ENCODE results near the gene VKORC1.

The VKORC1 gene

DNA sequence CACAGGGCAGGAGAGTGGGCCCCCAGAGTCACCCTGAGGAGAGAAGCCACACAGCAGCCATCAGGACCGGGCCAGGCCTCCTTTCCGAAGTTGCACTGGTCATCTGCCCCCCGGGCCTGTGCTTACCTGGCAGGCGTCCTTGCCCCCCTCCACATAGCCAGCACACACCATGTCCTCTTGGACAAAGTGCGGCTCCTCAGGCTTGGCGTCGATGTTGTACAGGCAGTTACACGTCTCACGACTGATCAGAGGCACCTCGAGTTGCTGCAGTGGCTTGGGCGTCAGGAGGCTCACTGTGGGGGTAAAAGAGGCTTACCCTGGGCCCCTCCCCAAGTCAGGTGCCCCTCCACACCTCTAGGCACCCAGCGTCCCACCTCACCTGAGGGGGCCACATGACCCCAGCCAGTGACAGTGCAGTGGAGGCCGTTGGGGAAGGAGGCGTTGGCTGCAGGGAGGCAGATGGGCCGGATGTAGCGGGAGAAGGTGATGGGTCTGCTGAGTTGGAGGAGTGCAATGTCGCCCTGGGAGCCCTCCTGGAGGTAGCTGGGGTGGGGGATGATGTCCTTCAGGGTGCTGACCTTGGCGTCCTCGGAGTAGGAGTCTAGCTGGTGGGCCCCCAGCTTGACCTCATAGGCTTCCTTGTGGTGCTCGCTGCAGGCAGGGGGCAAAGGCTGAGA lies 37.8 kb upstream of the VKORC1 start:
- Histone ChIP-seq H2AFZ (no peak overlapping the region), H3K9me3 (ENCODE audit: control insufficient read depth, low read length) (no peaks in the 10 kb centered on the region), H3K4me3 (ENCODE audit: low read depth, low read length) (no peak overlapping the region), H3K36me3 (ENCODE audit: control insufficient read depth, insufficient read depth, low read length) (no peaks in the 10 kb centered on the region), H3K27ac (no peak overlapping the region), H3K79me2 (peaks cover 11% of the 10 kb centered on the region), H3K9ac (no peak overlapping the region), H3K4me2 (ENCODE audit: low read length) (no peak overlapping the region), H3K4me1 (peaks cover 40% of the 10 kb centered on the region), H3K27me3 (ENCODE audit: control insufficient read depth, insufficient read depth, low read length) (no peaks in the 10 kb centered on the region)
- TF ChIP-seq CTCF (IDR thresholded peaks at IDR 0.05) = no peak

- no peak overlapping the region for H3K4me2 ChIP-seq (ENCODE audit: low read length)
- no peaks in the 10 kb centered on the region for H3K27me3 ChIP-seq (ENCODE audit: control insufficient read depth, insufficient read depth, low read length)
- no peak overlapping the region for H3K4me3 ChIP-seq (ENCODE audit: low read depth, low read length)
- H2AFZ ChIP-seq = no peak overlapping the region
- no peak overlapping the region for H3K9ac ChIP-seq
- no peak overlapping the region for H3K27ac ChIP-seq
- peaks cover 40% of the 10 kb centered on the region for H3K4me1 ChIP-seq
- TF ChIP-seq CTCF (IDR thresholded peaks at IDR 0.05) = no peak
- H3K9me3 ChIP-seq (ENCODE audit: control insufficient read depth, low read length) = no peaks in the 10 kb centered on the region
- no peaks in the 10 kb centered on the region for H3K36me3 ChIP-seq (ENCODE audit: control insufficient read depth, insufficient read depth, low read length)
- H3K79me2 ChIP-seq = peaks cover 15% of the 10 kb centered on the region
These were observed 37.3 kb upstream of the VKORC1 start for GRCh38 chr16:31131841-31132271.

DNA sequence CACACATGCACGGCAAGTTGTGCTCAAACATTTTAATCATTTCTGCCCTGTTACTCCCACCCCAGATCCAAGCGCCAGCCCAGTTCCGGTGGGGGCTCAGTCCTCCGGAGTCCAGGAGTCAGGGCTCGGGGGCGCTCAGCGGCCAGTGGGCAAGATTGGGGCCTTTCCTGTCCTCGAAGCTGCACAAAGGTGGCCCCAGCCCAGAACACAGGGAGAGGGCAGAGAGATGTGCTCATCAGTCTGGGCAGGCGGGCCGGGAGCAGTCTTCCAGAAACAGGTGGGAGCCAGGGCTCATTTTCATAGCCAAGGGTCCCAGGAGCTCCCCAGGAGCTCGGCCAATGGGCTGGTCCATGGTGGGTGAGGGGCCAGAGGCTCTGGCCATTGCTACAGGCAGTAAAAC lies 36.8 kb upstream of the VKORC1 start:
- no peak overlapping the region for H2AFZ ChIP-seq
- H3K9me3 ChIP-seq (ENCODE audit: control insufficient read depth, low read length) = no peaks in the 10 kb centered on the region
- H3K27me3 ChIP-seq (ENCODE audit: control insufficient read depth, insufficient read depth, low read length) = no peaks in the 10 kb centered on the region
- peak overlapping the region; percentile 23 for H3K4me3 ChIP-seq (ENCODE audit: low read depth, low read length)
- H3K36me3 ChIP-seq (ENCODE audit: control insufficient read depth, insufficient read depth, low read length) = no peaks in the 10 kb centered on the region
- TF ChIP-seq CTCF (IDR thresholded peaks at IDR 0.05) = no peak
- no peak overlapping the region for H3K9ac ChIP-seq
- H3K4me1 ChIP-seq = peaks cover 40% of the 10 kb centered on the region
- peaks cover 15% of the 10 kb centered on the region for H3K79me2 ChIP-seq
- H3K4me2 ChIP-seq (ENCODE audit: low read length) = peak overlapping the region; percentile 1
- peak overlapping the region; percentile 86 for H3K27ac ChIP-seq

- peaks cover 35% of the 10 kb centered on the region for H3K4me1 ChIP-seq
- no peak overlapping the region for H3K9ac ChIP-seq
- peak overlapping the region; percentile 86 for H3K27ac ChIP-seq
- no peaks in the 10 kb centered on the region for H3K36me3 ChIP-seq (ENCODE audit: control insufficient read depth, insufficient read depth, low read length)
- H2AFZ ChIP-seq = peak overlapping the region; percentile 28
- H3K27me3 ChIP-seq (ENCODE audit: control insufficient read depth, insufficient read depth, low read length) = no peaks in the 10 kb centered on the region
- no peak for TF ChIP-seq CTCF (IDR thresholded peaks at IDR 0.05)
- no peaks in the 10 kb centered on the region for H3K9me3 ChIP-seq (ENCODE audit: control insufficient read depth, low read length)
- H3K4me2 ChIP-seq (ENCODE audit: low read length) = peak overlapping the region; percentile 52
- peaks cover 16% of the 10 kb centered on the region for H3K79me2 ChIP-seq
- peak overlapping the region; percentile 23 for H3K4me3 ChIP-seq (ENCODE audit: low read depth, low read length)
These were observed 36.3 kb upstream of the VKORC1 start for GRCh38 chr16:31130899-31131298.

DNA sequence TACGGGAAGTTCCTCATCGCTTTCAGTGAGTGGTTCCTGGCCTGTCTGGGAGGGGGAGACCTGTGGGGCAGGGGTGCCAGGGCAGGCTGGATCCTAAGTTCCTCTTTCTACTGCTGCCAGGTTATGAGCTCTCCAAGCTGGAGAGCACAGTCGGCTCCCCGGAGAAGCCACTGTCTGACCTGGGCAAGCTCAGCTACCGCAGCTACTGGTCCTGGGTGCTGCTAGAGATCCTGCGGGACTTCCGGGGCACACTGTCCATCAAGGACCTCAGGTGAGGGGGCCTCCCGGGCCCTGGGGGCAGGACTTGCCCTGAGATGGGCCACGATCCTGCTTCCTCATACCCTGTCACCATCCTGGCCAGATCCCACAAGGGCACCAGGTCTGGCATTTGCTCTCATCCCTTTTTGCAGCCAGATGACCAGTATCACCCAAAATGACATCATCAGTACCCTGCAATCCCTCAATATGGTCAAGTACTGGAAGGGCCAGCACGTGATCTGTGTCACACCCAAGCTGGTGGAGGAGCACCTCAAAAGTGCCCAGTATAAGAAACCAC lies 35.8 kb upstream of the VKORC1 start:
- H3K36me3 ChIP-seq (ENCODE audit: control insufficient read depth, insufficient read depth, low read length) = no peaks in the 10 kb centered on the region
- H3K27me3 ChIP-seq (ENCODE audit: control insufficient read depth, insufficient read depth, low read length) = no peaks in the 10 kb centered on the region
- no peak overlapping the region for H3K9ac ChIP-seq
- peaks cover 32% of the 10 kb centered on the region for H3K4me1 ChIP-seq
- H3K79me2 ChIP-seq = peaks cover 20% of the 10 kb centered on the region
- no peak for TF ChIP-seq CTCF (IDR thresholded peaks at IDR 0.05)
- H3K9me3 ChIP-seq (ENCODE audit: control insufficient read depth, low read length) = no peaks in the 10 kb centered on the region
- peak overlapping the region; percentile 52 for H3K4me2 ChIP-seq (ENCODE audit: low read length)
- peak overlapping the region; percentile 28 for H2AFZ ChIP-seq
- H3K27ac ChIP-seq = peak overlapping the region; percentile 86
- peak overlapping the region; percentile 23 for H3K4me3 ChIP-seq (ENCODE audit: low read depth, low read length)
